ENCODE data around the gene FAM89B.

The FAM89B gene

GRCh38 chr11:65612691-65613090 is 40.4 kb downstream of the FAM89B start:
- no peak for TF ChIP-seq TEAD4 (IDR thresholded peaks at IDR 0.05)

GRCh38 chr11:65613091-65613928 is 41.0 kb downstream of the FAM89B start:
- no peak for TF ChIP-seq USF1 (IDR thresholded peaks at IDR 0.05)
- no peak for TF ChIP-seq ZBTB7A (IDR thresholded peaks at IDR 0.05; ENCODE audit: low read depth)
- no peak for TF ChIP-seq FOXM1 (IDR thresholded peaks at IDR 0.05; ENCODE audit: borderline replicate concordance, low read depth)
- TF ChIP-seq EP300 (IDR thresholded peaks at IDR 0.05; ENCODE audit: borderline replicate concordance): no peak
- no peak for TF ChIP-seq CREB1 (IDR thresholded peaks at IDR 0.05; ENCODE audit: low read depth)
- no peak for TF ChIP-seq RAD21 (IDR thresholded peaks at IDR 0.05; ENCODE audit: low read depth)
- no peak for TF ChIP-seq NFIC (IDR thresholded peaks at IDR 0.05)
- no peak for TF ChIP-seq CEBPB (IDR thresholded peaks at IDR 0.05)
- no peak for TF ChIP-seq REST (IDR thresholded peaks at IDR 0.05; ENCODE audit: low read depth)

GRCh38 chr11:65615229-65615949 is 43.1 kb downstream of the FAM89B start, which contains the start of gene PCNX3:
Gene PCNX3, plus strand, starts transcription at chr11:65615776. Its CDS starts 536 bp downstream, at chr11:65616312.
- TF ChIP-seq TCF12 (IDR thresholded peaks at IDR 0.05; ENCODE audit: low read depth) (peak; percentile 63; the same call in 1 of the 2 replicates), MAX (IDR thresholded peaks at IDR 0.05) (peak; percentile 85; the same call in 1 of the 2 replicates), FOXM1 (IDR thresholded peaks at IDR 0.05; ENCODE audit: borderline replicate concordance, low read depth) (no peak), YY1 (IDR thresholded peaks at IDR 0.05; ENCODE audit: low read depth) (peak; percentile 82), CREB1 (IDR thresholded peaks at IDR 0.05; ENCODE audit: low read depth) (peak; percentile 85), TAF1 (IDR thresholded peaks at IDR 0.05; ENCODE audit: low read depth) (peak; percentile 54; the same call in 1 of the 2 replicates), USF1 (IDR thresholded peaks at IDR 0.05) (no peak), EP300 (IDR thresholded peaks at IDR 0.05; ENCODE audit: borderline replicate concordance) (peak; percentile 51; the same call in 1 of the 2 replicates)

GRCh38 chr11:65615950-65616574 is 43.7 kb downstream of the FAM89B start:
- TF ChIP-seq NFIC (IDR thresholded peaks at IDR 0.05) (no peak), CREB1 (IDR thresholded peaks at IDR 0.05; ENCODE audit: low read depth) (no peak), ZBTB7A (IDR thresholded peaks at IDR 0.05; ENCODE audit: low read depth) (no peak; the same call in 1 of the 2 replicates), FOXM1 (IDR thresholded peaks at IDR 0.05; ENCODE audit: borderline replicate concordance, low read depth) (no peak), EP300 (IDR thresholded peaks at IDR 0.05; ENCODE audit: borderline replicate concordance) (no peak), CEBPB (IDR thresholded peaks at IDR 0.05) (no peak), MAX (IDR thresholded peaks at IDR 0.05) (no peak; the same call in 1 of the 2 replicates)

GRCh38 chr11:65616575-65617001 is 44.2 kb downstream of the FAM89B start:
- no peak for TF ChIP-seq FOXM1 (IDR thresholded peaks at IDR 0.05; ENCODE audit: borderline replicate concordance, low read depth)
- no peak for TF ChIP-seq EGR1 (IDR thresholded peaks at IDR 0.05)
- TF ChIP-seq TCF12 (IDR thresholded peaks at IDR 0.05; ENCODE audit: low read depth): no peak
- no peak for TF ChIP-seq CEBPB (IDR thresholded peaks at IDR 0.05)
- TF ChIP-seq YY1 (IDR thresholded peaks at IDR 0.05; ENCODE audit: low read depth): no peak
- TF ChIP-seq RAD21 (IDR thresholded peaks at IDR 0.05; ENCODE audit: low read depth): no peak
- TF ChIP-seq USF1 (IDR thresholded peaks at IDR 0.05): no peak
- TF ChIP-seq NFIC (IDR thresholded peaks at IDR 0.05): no peak
- no peak for TF ChIP-seq EP300 (IDR thresholded peaks at IDR 0.05; ENCODE audit: borderline replicate concordance)
- no peak; the same call in 1 of the 2 replicates for TF ChIP-seq TAF1 (IDR thresholded peaks at IDR 0.05; ENCODE audit: low read depth)
- no peak for TF ChIP-seq CREB1 (IDR thresholded peaks at IDR 0.05; ENCODE audit: low read depth)
- TF ChIP-seq MAX (IDR thresholded peaks at IDR 0.05): no peak
- TF ChIP-seq TEAD4 (IDR thresholded peaks at IDR 0.05): no peak
- no peak for TF ChIP-seq ZBTB7A (IDR thresholded peaks at IDR 0.05; ENCODE audit: low read depth)
- TF ChIP-seq REST (IDR thresholded peaks at IDR 0.05; ENCODE audit: low read depth): no peak

Data from Ishikawa (cell line).